Measurements from ENCODE around the gene CCNL1. TPM values are rescaled to one million over a fixed set of nuclear protein-coding genes. Genes with fewer than 3 reads are reported as not detected.
"Not testable (repeated sequence)": the region's sequence is repeated elsewhere in the genome, so short reads cannot be mapped to it uniquely, and the experiment has no call there.

CCNL1 gene
- 100 to 1,000 TPM; 159 to 189 TPM for total RNA-seq
- 100 to 1,000 TPM in 1 of 2 donors, 10 to 100 TPM in 1; 17.4 to 142 TPM for polyA plus RNA-seq
- long read RNA-seq, donor 1, full-length matches to known transcripts: 18 of 50 reads
- long read RNA-seq, donor 1, partial matches to known transcripts: 21 of 50 reads
- long read RNA-seq, donor 1, other reads (novel, unspliced or antisense): 11 of 50 reads
- long read RNA-seq, donor 2, full-length matches to known transcripts: 5 of 29 reads
- long read RNA-seq, donor 2, partial matches to known transcripts: 10 of 29 reads
- long read RNA-seq, donor 2, other reads (novel, unspliced or antisense): 14 of 29 reads

DNA sequence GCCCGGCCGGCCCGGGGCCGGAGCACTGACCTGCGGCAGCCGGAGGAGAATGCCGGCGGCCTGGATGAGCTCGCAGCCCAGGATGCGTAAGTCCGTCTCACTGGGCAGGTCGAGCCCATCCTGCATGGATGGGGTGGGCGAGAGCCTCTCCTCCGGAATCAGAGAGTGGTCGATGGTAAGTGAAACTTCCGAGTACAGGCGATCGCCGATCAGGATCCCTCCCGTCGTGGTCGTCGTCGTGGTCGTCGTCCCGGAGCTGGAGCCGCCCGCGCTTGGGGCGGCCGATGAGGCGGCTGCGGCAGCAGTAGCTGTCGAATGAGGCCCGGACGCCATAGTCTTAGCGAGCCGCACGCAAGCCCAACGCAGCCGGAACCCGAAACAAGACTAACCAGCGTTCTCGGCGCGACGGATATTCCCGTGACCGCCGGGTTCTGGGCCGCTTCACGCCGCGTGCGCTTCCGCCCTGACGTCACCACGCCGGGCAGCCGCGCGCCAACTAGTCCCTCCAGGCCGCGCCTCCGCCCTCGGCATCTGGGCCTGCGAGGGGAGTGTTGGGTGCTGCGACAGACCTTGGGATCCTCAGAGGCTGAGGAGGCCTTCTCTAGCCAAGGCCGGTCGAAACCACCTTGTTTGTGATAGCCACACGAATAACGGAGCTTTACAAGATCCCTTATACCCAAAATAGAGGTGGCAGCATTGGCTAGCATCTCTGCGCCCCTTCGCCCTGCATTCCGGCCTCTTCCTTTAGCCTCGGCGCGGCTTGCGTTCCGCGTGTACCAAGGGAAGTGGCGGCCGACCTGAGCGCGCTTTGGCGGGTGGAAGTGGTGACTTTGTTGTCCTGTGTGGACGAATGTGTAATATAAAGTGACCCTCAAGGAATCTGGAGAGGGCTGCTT lies at the start of gene CCNL1:
Gene CCNL1, minus strand, starts transcription at position 386 of the 896 bp plus-strand sequence. Its CDS starts 53 bp downstream, at position 333.
- ATAC-seq (ENCODE audit: low FRiP score) (peak; percentile 99), DNase-seq (peak; percentile 98 to 99)
- 0% methylated on average over 87 to 88 of the region's 88 CpGs for WGBS, 2 donors
- Histone ChIP-seq H3K9me3 (ENCODE audit: control insufficient read depth, low read length) (no peaks in the 10 kb centered on the region), H3K36me3 (ENCODE audit: control insufficient read depth in 1 of 2, insufficient read depth in 2 of 2, low read length in 1 of 2) (no peaks in the 10 kb centered on the region), H3K27ac (ENCODE audit: low read depth in 1 of 2, low read length in 2 of 2) (peak within 1 kb of the TSS; percentile 99 to 100), H3K4me1 (ENCODE audit: control insufficient read depth in 1 of 2, insufficient read depth in 2 of 2, low read length in 2 of 2) (no peaks in the 10 kb centered on the region), H3K27me3 (ENCODE audit: control insufficient read depth in 1 of 2, insufficient read depth in 2 of 2, low read length in 1 of 2) (no peaks in the 10 kb centered on the region), H3K4me3 (ENCODE audit: low read length in 2 of 2) (peak within 1 kb of the TSS; percentile 92)
- intact Hi-C loops (cut with DNase I): loop anchor here (1.0 kb wide), 2 partner anchors 14 to 15 kb away; no protein-coding TSS in a partner anchor

DNA sequence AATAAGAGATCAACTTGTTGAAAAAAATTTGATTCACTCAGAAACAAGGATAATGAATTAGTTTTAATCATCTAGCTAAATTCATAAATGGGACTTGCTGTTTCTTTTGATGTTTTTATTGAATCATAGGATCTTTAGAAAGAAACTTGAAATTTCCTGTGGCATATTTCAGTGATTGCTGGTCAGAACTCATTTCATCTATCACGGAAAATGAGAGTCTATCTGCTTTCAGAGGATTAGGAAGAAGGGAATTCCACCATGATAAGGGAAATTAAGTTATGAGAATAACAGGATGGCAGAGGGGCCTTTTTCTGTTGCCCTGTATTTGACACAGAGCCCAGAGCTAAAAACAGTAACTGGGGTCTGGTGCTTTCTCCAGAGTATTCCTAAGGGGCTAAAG lies 44.9 kb upstream of the CCNL1 start:
- ATAC-seq (ENCODE audit: low FRiP score) (no peak), DNase-seq (no peak)
- Histone ChIP-seq H3K9me3 (ENCODE audit: control insufficient read depth, low read length) (no peaks in the 10 kb centered on the region), H3K4me3 (ENCODE audit: low read length in 2 of 2) (no peak overlapping the region), H3K36me3 (ENCODE audit: control insufficient read depth in 1 of 2, insufficient read depth in 2 of 2, low read length in 1 of 2) (no peaks in the 10 kb centered on the region), H3K4me1 (ENCODE audit: control insufficient read depth in 1 of 2, insufficient read depth in 2 of 2, low read length in 2 of 2) (no peaks in the 10 kb centered on the region), H3K27me3 (ENCODE audit: control insufficient read depth in 1 of 2, insufficient read depth in 2 of 2, low read length in 1 of 2) (no peaks in the 10 kb centered on the region), H3K27ac (ENCODE audit: low read depth in 1 of 2, low read length in 2 of 2) (no peak overlapping the region)
- WGBS, 2 donors: 82 to 92% methylated on average over 1 of the region's 1 CpG
- intact Hi-C loops (cut with DNase I): loop anchor here (10.0 kb wide), 3 partner anchors 240 to 370 kb away; no protein-coding TSS in a partner anchor

DNA sequence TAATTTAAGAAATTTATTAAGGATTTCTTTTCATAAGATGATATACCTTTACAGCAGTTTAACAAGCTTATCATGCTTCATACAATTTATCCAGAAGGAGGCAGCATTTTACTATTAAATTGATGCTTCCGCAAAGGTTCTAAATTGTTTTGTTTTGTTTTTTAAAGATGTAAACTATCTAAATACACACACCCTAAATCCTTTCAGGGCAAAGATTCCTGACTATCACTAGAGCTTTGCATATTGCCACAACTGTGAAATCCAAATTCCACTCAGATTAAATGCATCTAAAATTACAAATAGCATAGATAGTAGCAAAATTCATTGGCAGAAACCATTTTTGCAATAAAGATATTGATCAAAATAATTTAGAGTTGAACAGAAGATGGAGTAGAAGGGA lies 44.5 kb upstream of the CCNL1 start:
- no peaks in the 10 kb centered on the region for H3K9me3 ChIP-seq (ENCODE audit: control insufficient read depth, low read length)
- no peak overlapping the region for H3K27ac ChIP-seq (ENCODE audit: low read depth in 1 of 2, low read length in 2 of 2)
- H3K27me3 ChIP-seq (ENCODE audit: control insufficient read depth in 1 of 2, insufficient read depth in 2 of 2, low read length in 1 of 2): no peaks in the 10 kb centered on the region
- no peak for ATAC-seq (ENCODE audit: low FRiP score)
- intact Hi-C loops (cut with DNase I): loop anchor here (10.0 kb wide), 3 partner anchors 240 to 370 kb away; no protein-coding TSS in a partner anchor
- WGBS, 2 donors: 7 to 8% methylated on average over 1 of the region's 1 CpG
- DNase-seq: no peak
- H3K4me3 ChIP-seq (ENCODE audit: low read length in 2 of 2): no peak overlapping the region
- no peaks in the 10 kb centered on the region for H3K36me3 ChIP-seq (ENCODE audit: control insufficient read depth in 1 of 2, insufficient read depth in 2 of 2, low read length in 1 of 2)
- H3K4me1 ChIP-seq (ENCODE audit: control insufficient read depth in 1 of 2, insufficient read depth in 2 of 2, low read length in 2 of 2): no peaks in the 10 kb centered on the region

DNA sequence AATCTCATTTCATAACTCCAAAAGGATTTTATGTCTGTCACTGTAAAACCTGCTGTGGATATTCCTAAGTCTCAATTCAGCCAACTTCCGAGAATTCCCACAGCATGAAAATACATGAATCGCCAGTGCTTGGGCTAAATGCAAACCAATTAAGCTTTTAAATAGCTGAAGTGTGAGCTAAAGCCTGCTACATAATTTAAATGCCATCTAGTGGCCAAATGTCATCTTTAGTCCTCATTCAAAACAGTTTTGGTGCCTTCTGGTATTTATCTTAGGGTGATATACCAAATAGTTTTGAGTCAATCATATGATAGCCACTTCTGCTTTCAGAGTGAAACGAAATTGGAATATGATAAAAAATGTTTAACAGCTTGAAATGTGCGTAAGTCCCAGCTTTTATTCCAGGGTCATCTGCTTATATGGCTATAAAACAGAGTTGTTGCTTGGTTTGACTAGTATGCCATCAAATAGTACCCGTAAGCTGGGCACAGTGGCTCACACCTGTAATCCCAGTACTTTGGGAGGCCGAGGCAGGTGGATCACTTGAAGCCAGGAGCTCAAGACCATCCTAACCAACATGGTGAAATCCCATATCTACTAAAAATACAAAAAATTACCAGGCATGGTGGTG lies 41.8 kb upstream of the CCNL1 start:
- no peaks in the 10 kb centered on the region for H3K4me1 ChIP-seq (ENCODE audit: control insufficient read depth in 1 of 2, insufficient read depth in 2 of 2, low read length in 2 of 2)
- no peaks in the 10 kb centered on the region for H3K27me3 ChIP-seq (ENCODE audit: control insufficient read depth in 1 of 2, insufficient read depth in 2 of 2, low read length in 1 of 2)
- DNase-seq (no peak), ATAC-seq (ENCODE audit: low FRiP score) (peak; percentile 57)
- no peak overlapping the region for H3K27ac ChIP-seq (ENCODE audit: low read depth in 1 of 2, low read length in 2 of 2)
- WGBS, 2 donors: 45 to 49% methylated on average over 6 of the region's 6 CpGs
- intact Hi-C loops (cut with DNase I): loop anchor here (10.0 kb wide), 3 partner anchors 243 to 373 kb away; no protein-coding TSS in a partner anchor
- no peaks in the 10 kb centered on the region for H3K36me3 ChIP-seq (ENCODE audit: control insufficient read depth in 1 of 2, insufficient read depth in 2 of 2, low read length in 1 of 2)
- H3K9me3 ChIP-seq (ENCODE audit: control insufficient read depth, low read length): peaks cover 3% of the 10 kb centered on the region
- H3K4me3 ChIP-seq (ENCODE audit: low read length in 2 of 2): no peak overlapping the region

DNA sequence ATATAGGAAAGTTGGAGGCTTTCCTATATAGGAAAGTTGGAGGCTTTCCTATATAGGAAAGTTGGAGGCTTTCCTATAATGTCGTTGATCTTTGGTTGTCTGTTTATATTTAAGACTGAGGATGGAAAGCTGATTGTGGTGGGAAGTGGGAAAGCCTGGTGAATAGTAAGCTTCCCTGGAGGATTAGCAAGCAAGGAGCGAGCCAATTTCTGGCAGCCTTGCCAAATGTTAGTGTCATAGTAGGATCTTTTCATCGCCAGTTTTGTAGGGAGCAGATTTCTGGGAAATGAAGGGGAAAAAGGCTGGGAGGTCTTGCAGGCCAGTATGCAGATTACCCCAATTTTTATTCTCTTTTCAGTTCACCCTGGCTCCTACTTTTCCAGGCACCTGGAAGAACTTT lies 39.9 kb upstream of the CCNL1 start:
- WGBS, 2 donors: 43 to 47% methylated on average over 3 of the region's 3 CpGs
- no peak overlapping the region for H3K4me3 ChIP-seq (ENCODE audit: low read length in 2 of 2)
- H3K9me3 ChIP-seq (ENCODE audit: control insufficient read depth, low read length): peaks cover 3% of the 10 kb centered on the region
- H3K27ac ChIP-seq (ENCODE audit: low read depth in 1 of 2, low read length in 2 of 2): no peak overlapping the region
- ATAC-seq (ENCODE audit: low FRiP score) (no peak), DNase-seq (no peak)
- no peaks in the 10 kb centered on the region for H3K27me3 ChIP-seq (ENCODE audit: control insufficient read depth in 1 of 2, insufficient read depth in 2 of 2, low read length in 1 of 2)
- H3K4me1 ChIP-seq (ENCODE audit: control insufficient read depth in 1 of 2, insufficient read depth in 2 of 2, low read length in 2 of 2): no peaks in the 10 kb centered on the region
- H3K36me3 ChIP-seq (ENCODE audit: control insufficient read depth in 1 of 2, insufficient read depth in 2 of 2, low read length in 1 of 2): no peaks in the 10 kb centered on the region
- intact Hi-C loops (cut with DNase I): loop anchor here (10.0 kb wide), 3 partner anchors 245 to 375 kb away; no protein-coding TSS in a partner anchor

DNA sequence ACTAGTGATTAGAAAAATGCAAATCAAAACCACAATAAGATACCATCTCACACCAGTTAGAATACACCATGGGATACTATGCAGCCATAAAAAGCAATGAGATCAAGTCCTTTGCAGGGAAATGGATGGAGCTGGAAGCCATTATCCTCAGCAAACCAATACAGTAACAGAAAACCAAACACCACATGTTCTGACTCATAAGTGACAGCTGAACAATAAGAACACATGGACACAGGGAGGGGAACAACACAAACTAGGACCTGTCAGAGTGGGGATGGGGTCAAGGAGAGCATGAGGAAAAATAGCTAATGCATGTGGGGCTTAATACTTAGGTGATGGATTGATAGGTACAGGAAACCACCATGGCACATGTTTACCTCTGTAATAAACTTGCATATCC lies 36.0 kb upstream of the CCNL1 start:
- ATAC-seq (ENCODE audit: low FRiP score) (no peak), DNase-seq (no peak)
- intact Hi-C loops (cut with DNase I): no loop called here
- Histone ChIP-seq H3K27me3 (ENCODE audit: control insufficient read depth in 1 of 2, insufficient read depth in 2 of 2, low read length in 1 of 2) (no peaks in the 10 kb centered on the region), H3K4me3 (ENCODE audit: low read length in 2 of 2) (no peak overlapping the region), H3K4me1 (ENCODE audit: control insufficient read depth in 1 of 2, insufficient read depth in 2 of 2, low read length in 2 of 2) (no peaks in the 10 kb centered on the region), H3K9me3 (ENCODE audit: control insufficient read depth, low read length) (peaks cover 3% of the 10 kb centered on the region), H3K27ac (ENCODE audit: low read depth in 1 of 2, low read length in 2 of 2) (no peak overlapping the region), H3K36me3 (ENCODE audit: control insufficient read depth in 1 of 2, insufficient read depth in 2 of 2, low read length in 1 of 2) (no peaks in the 10 kb centered on the region)

DNA sequence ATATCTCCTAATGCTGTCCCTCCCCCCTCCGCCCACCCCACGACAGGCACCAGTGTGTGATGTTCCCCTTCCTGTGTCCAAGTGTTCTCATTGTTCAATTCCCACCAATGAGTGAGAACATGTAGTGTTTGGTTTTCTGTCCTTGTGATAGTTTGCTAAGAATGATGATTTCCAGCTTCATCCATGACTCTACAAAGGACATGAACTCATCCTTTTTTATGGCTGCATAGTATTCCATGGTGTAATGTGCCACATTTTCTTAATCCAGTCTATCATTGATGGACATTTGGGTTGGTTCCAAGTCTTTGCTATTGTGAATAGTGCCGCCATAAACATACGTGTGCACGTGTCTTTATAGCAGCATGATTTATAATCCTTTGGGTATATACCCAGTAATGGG lies 31.2 kb upstream of the CCNL1 start:
- ATAC-seq (ENCODE audit: low FRiP score); H3K9me3 ChIP-seq (ENCODE audit: control insufficient read depth, low read length): not testable (repeated sequence)
- WGBS, 2 donors: 96 to 98% methylated on average over 5 of the region's 5 CpGs

DNA sequence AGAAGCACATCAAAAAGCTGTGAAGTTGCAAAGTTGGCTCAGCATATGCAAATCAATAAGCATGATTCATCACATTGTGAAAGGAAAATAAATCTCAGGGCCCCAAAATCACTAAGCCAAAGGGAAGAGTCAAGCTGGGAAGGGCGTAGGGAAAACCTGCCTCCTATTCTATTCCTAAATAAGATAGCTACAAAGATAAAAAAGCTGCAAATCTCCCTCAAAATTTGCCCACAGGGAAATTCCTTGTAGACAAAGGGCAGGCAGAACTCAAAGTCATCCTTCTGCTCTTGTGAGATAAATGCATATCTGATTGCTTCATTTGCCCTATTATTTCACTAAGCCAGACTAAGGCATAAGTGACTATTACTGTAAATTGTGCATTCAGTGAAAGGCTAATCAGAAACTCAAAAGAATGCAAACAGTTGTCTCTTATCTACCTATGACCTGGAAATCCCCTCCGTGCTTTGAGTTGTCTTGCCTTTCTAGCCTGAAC lies 30.5 kb upstream of the CCNL1 start:
- 72 to 94% methylated on average over 2 of the region's 2 CpGs for WGBS, 2 donors
- intact Hi-C loops (cut with DNase I): no loop called here
- Histone ChIP-seq H3K4me3 (ENCODE audit: low read length in 2 of 2) (no peak overlapping the region), H3K27me3 (ENCODE audit: control insufficient read depth in 1 of 2, insufficient read depth in 2 of 2, low read length in 1 of 2) (no peaks in the 10 kb centered on the region), H3K27ac (ENCODE audit: low read depth in 1 of 2, low read length in 2 of 2) (no peak overlapping the region), H3K9me3 (ENCODE audit: control insufficient read depth, low read length) (peaks cover 3% of the 10 kb centered on the region), H3K4me1 (ENCODE audit: control insufficient read depth in 1 of 2, insufficient read depth in 2 of 2, low read length in 2 of 2) (no peaks in the 10 kb centered on the region), H3K36me3 (ENCODE audit: control insufficient read depth in 1 of 2, insufficient read depth in 2 of 2, low read length in 1 of 2) (no peaks in the 10 kb centered on the region)
- DNase-seq (no peak), ATAC-seq (ENCODE audit: low FRiP score) (no peak)

More for the DNA sequence above, 31.2 kb upstream of the CCNL1 start:
- DNase-seq; intact Hi-C loops (cut with DNase I); H3K4me1 ChIP-seq (ENCODE audit: control insufficient read depth in 1 of 2, insufficient read depth in 2 of 2, low read length in 2 of 2); H3K27ac ChIP-seq (ENCODE audit: low read depth in 1 of 2, low read length in 2 of 2); H3K27me3 ChIP-seq (ENCODE audit: control insufficient read depth in 1 of 2, insufficient read depth in 2 of 2, low read length in 1 of 2); H3K36me3 ChIP-seq (ENCODE audit: control insufficient read depth in 1 of 2, insufficient read depth in 2 of 2, low read length in 1 of 2); H3K4me3 ChIP-seq (ENCODE audit: low read length in 2 of 2): not testable (repeated sequence)

All from aorta (tissue), 5 donors.